Skeletal muscle cell (primary cell): ENCODE data around the gene HS3ST2.

Source experiments
- DNase-seq: peaks from one replicate; pipeline ENCODE4 v3.0.0-alpha.2; 2010; ENCODE audit warnings: low read depth
- H3K4me3 ChIP-seq: 2 replicates; pipeline ENCODE4 v1.5.1; 2011; ENCODE audit warnings: low read depth, mild to moderate bottlenecking, control low read depth, low read length, moderate library complexity

Gene HS3ST2

GRCh38 chr16:22813948-22814710 lies at the start of gene HS3ST2:
TSS of gene HS3ST2 (plus strand) at chr16:22814162. CDS start at chr16:22814611, 449 bp downstream.
- peak within 1 kb of the TSS; percentile 34 for H3K4me3 ChIP-seq
- no peak for DNase-seq

- H3K4me3 ChIP-seq: no peak overlapping the region
- no peak for DNase-seq
Observed at GRCh38 chr16:22764662-22765327, 49.2 kb upstream of the HS3ST2 start.

DNA sequence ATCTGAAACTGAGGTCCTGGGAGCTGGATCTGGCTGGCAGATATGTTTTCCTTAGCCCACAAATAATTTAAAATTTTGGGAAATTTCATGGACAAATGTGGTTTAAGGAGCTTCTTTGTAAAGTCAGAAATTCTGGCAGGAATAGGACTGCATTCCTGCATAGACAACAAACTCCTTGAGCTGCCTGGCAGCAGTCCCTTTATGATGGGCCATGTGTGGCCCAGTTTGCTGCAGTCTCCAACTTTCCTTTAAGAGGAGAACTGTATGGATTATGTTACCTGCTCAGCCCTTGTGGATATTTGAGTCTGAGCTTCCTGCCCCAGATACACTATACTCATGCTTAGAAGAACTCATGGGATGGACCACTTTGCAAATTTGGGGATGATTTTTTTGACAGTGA lies 48.5 kb upstream of the HS3ST2 start:
- H3K4me3 ChIP-seq: no peak overlapping the region
- DNase-seq: no peak

DNA sequence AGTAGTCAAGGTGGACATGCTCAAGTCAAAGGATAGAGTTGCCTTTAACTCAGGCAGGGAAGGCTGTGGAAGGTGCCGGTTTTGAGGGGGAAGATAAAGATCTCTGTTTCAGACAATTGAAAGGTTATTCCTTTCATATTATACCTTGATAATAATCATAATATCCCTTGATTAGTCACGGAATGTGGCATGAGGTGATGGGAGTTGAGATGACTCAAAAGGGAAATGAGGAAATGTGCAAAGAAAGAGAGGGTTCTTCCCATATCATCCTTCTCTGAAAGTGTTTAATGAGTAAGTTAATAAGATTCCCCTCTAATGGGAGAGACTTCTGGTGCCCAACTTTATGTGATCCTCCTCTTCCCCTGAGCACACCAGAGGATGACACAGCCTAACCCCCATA lies 43.1 kb upstream of the HS3ST2 start:
- no peak overlapping the region for H3K4me3 ChIP-seq
- no peak for DNase-seq

- no peak for DNase-seq
- no peak overlapping the region for H3K4me3 ChIP-seq
Observed at GRCh38 chr16:22771551-22771950, 42.4 kb upstream of the HS3ST2 start.

DNA sequence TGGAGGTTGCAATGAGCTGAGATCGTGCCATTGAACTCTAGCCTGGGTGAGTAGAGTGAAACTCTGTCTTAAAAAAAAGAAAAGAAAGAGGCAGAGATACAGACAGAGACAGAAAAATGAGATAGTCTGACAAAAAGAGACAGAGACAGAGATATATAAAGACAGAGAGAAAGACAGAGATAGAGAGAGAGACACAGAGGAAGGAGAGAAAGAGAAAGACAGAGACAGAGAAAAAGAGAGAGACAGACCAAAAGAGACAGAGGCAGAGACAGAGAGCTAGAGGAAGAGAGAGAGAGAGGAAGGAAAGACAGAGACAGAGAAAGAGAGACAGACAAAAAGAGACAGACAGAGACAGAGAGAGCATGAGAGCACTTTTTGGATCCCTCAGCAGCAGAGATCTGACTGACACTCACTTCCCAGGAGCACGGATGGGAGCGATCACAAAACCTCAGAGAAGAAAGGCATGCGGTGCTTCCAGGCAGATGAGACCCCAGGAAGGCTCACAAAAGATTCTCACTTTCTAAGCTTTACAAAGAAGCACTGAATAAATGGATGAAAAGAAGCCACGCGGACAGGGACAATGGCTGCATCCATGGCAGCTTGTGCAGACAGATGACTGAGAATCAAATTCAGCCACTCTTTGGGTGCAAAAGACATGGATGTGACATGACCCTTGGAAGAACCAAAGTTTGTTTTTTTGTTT lies 38.6 kb upstream of the HS3ST2 start:
- DNase-seq: no peak
- H3K4me3 ChIP-seq: no peak overlapping the region

DNA sequence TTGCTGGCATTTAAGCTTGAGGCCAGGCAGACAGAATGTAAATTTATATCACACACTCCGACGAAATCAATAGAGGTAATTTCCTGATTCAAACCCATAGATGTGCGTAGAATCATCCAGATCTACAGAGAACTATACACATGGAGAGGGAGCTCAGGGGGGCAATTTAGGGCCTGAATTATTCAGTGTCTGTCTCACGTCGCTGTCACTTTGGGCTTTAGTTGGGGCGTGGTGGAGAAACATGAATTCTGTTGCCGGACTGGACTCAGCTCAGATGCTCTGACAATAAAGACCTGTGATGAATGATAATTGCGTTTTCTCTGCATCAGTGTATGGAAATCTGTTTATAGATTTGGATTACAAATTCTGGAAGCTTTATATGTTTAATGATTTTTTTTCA lies 32.5 kb upstream of the HS3ST2 start:
- no peak for DNase-seq

DNA sequence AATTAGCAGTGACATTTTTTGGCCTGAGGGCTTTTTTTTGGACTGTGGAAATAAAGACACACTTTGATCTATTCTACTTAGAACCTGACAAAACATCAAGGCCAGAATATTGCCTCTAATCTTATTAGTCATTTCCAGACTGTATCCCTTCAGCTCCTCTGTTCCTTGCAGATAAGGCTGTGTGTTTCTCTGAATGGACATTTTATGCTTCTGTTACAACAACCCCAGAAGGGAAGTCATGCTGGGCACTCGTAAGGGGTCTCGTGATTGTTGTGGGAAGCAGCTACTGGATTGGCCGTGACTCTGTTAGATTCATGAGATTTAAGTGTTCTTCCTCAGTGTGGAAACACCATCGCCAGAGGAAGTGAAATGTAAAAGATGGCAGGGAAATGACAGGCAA lies 31.6 kb upstream of the HS3ST2 start:
- H3K4me3 ChIP-seq: no peak overlapping the region
- no peak for DNase-seq

More for the DNA sequence above, 32.5 kb upstream of the HS3ST2 start:
- no peak overlapping the region for H3K4me3 ChIP-seq

GRCh38 chr16:22784690-22785214 lies 29.2 kb upstream of the HS3ST2 start:
- no peak overlapping the region for H3K4me3 ChIP-seq
- no peak for DNase-seq

GRCh38 chr16:22785552-22785951 lies 28.4 kb upstream of the HS3ST2 start:
- no peak overlapping the region for H3K4me3 ChIP-seq
- no peak for DNase-seq

DNA sequence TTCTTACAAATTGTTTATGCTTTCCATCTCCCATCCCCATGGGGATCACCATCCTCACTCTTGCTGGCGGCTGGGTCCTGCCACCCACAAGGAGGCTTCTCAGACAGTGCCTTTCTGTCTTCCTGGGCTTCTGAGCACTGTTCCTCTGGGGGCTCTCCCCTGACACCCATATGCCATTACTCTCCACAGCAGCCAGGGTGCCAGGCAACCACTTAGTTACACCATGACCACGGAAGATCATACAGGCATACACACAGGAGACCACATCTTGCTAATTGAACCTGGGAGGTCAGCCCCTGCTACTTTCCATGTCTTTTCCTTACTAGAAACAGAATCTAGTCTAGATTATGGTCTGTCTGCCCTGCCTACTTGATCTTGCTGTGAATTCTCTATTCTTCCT lies 27.7 kb upstream of the HS3ST2 start:
- no peak for DNase-seq
- no peak overlapping the region for H3K4me3 ChIP-seq

DNA sequence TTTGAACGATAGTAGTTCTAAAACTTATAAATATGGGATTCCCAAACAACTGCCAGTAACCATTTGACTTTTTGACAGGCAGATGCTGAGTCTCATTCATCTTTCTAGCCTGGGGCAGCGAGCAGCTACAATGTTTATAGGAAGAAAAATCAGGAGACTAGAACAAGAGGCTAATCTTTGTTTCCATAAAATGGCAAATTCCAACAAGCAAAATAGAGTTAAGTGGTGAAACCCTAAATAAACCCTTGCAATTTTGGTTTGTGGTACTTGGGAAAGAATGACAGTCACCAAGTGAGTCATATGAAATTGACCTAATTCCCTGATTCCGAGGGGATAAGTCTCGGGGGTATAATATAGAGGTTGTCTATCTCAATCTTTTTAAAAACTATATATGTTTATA lies 27.3 kb upstream of the HS3ST2 start:
- no peak overlapping the region for H3K4me3 ChIP-seq
- DNase-seq: no peak

DNA sequence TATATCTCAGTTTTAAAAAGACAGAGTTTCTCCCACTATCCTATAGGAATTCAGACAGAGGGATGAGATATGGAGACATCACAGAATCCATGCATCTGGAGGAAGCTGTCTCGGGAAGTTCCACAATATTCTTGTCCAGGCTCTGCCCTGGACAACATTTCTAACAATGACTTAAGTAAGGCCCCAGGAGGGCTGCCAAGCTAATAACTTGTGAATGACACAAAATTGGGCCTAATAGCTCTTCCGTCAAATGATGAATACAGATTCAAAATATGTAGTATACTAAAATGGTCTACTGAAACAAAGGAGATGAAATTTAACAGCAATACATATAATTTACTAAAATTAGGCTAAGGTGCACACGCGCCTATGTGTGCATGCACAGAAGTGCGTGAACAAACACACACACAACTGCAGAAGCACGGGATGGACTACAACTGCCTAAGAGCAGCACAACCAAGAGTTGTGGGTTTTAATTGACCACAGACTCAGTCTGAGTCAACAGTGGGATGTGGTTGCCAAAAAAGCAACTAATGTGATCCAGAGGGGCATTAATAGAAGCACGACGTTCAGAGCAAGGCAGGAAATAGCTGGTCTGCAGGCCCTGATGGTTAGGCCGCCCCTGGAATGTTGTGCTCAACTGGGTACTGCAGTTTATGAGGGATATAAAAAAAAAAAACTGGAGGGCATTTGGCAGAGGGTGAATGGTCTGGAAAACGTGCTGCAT lies 26.3 kb upstream of the HS3ST2 start:
- DNase-seq: peak; percentile 14
- H3K4me3 ChIP-seq: no peak overlapping the region

- DNase-seq: no peak
Observed at GRCh38 chr16:22788193-22788530, 25.8 kb upstream of the HS3ST2 start.

GRCh38 chr16:22789281-22789945 lies 24.5 kb upstream of the HS3ST2 start:
- no peak for DNase-seq
- H3K4me3 ChIP-seq: no peak overlapping the region

More at GRCh38 chr16:22788193-22788530, 25.8 kb upstream of the HS3ST2 start:
- H3K4me3 ChIP-seq: no peak overlapping the region

GRCh38 chr16:22797551-22797950 lies 16.4 kb upstream of the HS3ST2 start:
- H3K4me3 ChIP-seq: no peak overlapping the region
- DNase-seq: no peak

DNA sequence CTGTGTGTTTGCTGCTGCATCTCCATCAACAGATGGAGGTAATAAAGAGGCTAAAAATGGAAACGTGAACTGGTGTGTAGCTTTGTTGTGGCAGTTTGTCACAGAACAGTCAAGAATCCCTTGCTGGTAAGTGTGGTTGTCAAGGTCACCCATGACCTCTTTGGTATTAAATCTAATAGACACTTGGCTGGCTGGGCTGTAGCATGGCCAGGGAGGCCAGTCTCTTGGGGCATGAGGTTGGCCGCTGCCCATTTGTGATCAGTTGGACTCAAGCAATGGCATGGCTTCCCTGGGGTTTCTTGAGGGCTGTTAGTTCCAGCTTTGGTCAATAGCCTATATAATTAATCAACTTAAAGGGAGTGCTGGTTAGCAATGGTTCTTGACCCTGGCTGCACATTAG lies 14.8 kb upstream of the HS3ST2 start:
- DNase-seq: no peak
- no peak overlapping the region for H3K4me3 ChIP-seq

DNA sequence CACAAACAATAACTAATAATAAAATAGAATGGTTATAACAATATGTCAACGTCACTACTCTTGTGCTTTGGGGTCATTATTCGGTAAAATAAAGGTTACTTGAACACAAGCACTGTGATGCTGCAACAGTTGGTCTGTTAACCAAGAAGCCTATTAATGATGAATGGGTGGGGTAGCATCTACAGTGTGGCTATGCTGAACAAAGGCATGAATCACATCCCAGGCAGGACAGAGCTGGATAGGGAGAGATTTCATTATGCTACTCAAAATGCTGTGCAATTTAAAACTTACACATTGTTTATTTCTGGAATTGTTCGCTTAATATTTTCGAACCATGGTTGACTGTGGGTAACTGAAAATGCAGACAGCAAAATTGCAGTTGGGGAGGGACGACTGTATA lies 9.1 kb upstream of the HS3ST2 start:
- no peak overlapping the region for H3K4me3 ChIP-seq
- DNase-seq: no peak

- no peak for DNase-seq
- no peak overlapping the region for H3K4me3 ChIP-seq
Observed at GRCh38 chr16:22805326-22805725, 8.6 kb upstream of the HS3ST2 start.
